ENCODE results near the gene FBXL7. TPM values are rescaled to one million over a fixed set of nuclear protein-coding genes. Genes with fewer than 3 reads are reported as not detected.

Gene FBXL7
- total RNA-seq, 1 experiment from 2014 or later: 3.1 TPM

GRCh38 chr5:15752663-15753285, 252.8 kb downstream of the FBXL7 start:
- in situ Hi-C loops (cut with HindIII; ENCODE audit: low pct_unique_long_range_greater_than_20kb, low sequenced_read_pairs): no loop called here
- DNase-seq (ENCODE audit: low read depth): no peak

- in situ Hi-C loops (cut with HindIII; ENCODE audit: low pct_unique_long_range_greater_than_20kb, low sequenced_read_pairs): no loop called here
- no peak for DNase-seq (ENCODE audit: low read depth)
Observed at GRCh38 chr5:15753752-15754151, 253.8 kb downstream of the FBXL7 start.

- DNase-seq (ENCODE audit: low read depth): no peak
- in situ Hi-C loops (cut with HindIII; ENCODE audit: low pct_unique_long_range_greater_than_20kb, low sequenced_read_pairs): no loop called here
Observed at GRCh38 chr5:15757103-15757502, 257.1 kb downstream of the FBXL7 start.

- no peak for DNase-seq (ENCODE audit: low read depth)
- in situ Hi-C loops (cut with HindIII; ENCODE audit: low pct_unique_long_range_greater_than_20kb, low sequenced_read_pairs): no loop called here
Observed at GRCh38 chr5:15757619-15758018, 257.6 kb downstream of the FBXL7 start.

GRCh38 chr5:15762668-15763067, 262.7 kb downstream of the FBXL7 start:
- no peak for DNase-seq (ENCODE audit: low read depth)
- in situ Hi-C loops (cut with HindIII; ENCODE audit: low pct_unique_long_range_greater_than_20kb, low sequenced_read_pairs): no loop called here

- no peak for DNase-seq (ENCODE audit: low read depth)
- in situ Hi-C loops (cut with HindIII; ENCODE audit: low pct_unique_long_range_greater_than_20kb, low sequenced_read_pairs): no loop called here
Observed at GRCh38 chr5:15763754-15764153, 263.8 kb downstream of the FBXL7 start.

- in situ Hi-C loops (cut with HindIII; ENCODE audit: low pct_unique_long_range_greater_than_20kb, low sequenced_read_pairs): no loop called here
Observed at GRCh38 chr5:15768936-15769335, 269.0 kb downstream of the FBXL7 start.

GRCh38 chr5:15772131-15772530, 272.2 kb downstream of the FBXL7 start:
- in situ Hi-C loops (cut with HindIII; ENCODE audit: low pct_unique_long_range_greater_than_20kb, low sequenced_read_pairs): no loop called here
- DNase-seq (ENCODE audit: low read depth): no peak

More at GRCh38 chr5:15768936-15769335, 269.0 kb downstream of the FBXL7 start:
- DNase-seq (ENCODE audit: low read depth): no peak

- in situ Hi-C loops (cut with HindIII; ENCODE audit: low pct_unique_long_range_greater_than_20kb, low sequenced_read_pairs): no loop called here
- no peak for DNase-seq (ENCODE audit: low read depth)
Observed at GRCh38 chr5:15774632-15775031, 274.7 kb downstream of the FBXL7 start.

- in situ Hi-C loops (cut with HindIII; ENCODE audit: low pct_unique_long_range_greater_than_20kb, low sequenced_read_pairs): no loop called here
- no peak for DNase-seq (ENCODE audit: low read depth)
Observed at GRCh38 chr5:15776346-15776745, 276.4 kb downstream of the FBXL7 start.

- in situ Hi-C loops (cut with HindIII; ENCODE audit: low pct_unique_long_range_greater_than_20kb, low sequenced_read_pairs): no loop called here
- no peak for DNase-seq (ENCODE audit: low read depth)
Observed at GRCh38 chr5:15783734-15784133, 283.8 kb downstream of the FBXL7 start.

GRCh38 chr5:15785531-15785981, 285.6 kb downstream of the FBXL7 start:
- DNase-seq (ENCODE audit: low read depth): no peak
- in situ Hi-C loops (cut with HindIII; ENCODE audit: low pct_unique_long_range_greater_than_20kb, low sequenced_read_pairs): no loop called here

- no peak for DNase-seq (ENCODE audit: low read depth)
- in situ Hi-C loops (cut with HindIII; ENCODE audit: low pct_unique_long_range_greater_than_20kb, low sequenced_read_pairs): no loop called here
Observed at GRCh38 chr5:15786326-15786725, 286.3 kb downstream of the FBXL7 start.

- no peak for DNase-seq (ENCODE audit: low read depth)
- in situ Hi-C loops (cut with HindIII; ENCODE audit: low pct_unique_long_range_greater_than_20kb, low sequenced_read_pairs): no loop called here
Observed at GRCh38 chr5:15786884-15787283, 286.9 kb downstream of the FBXL7 start.

GRCh38 chr5:15787681-15788080, 287.7 kb downstream of the FBXL7 start:
- in situ Hi-C loops (cut with HindIII; ENCODE audit: low pct_unique_long_range_greater_than_20kb, low sequenced_read_pairs): no loop called here
- no peak for DNase-seq (ENCODE audit: low read depth)

- in situ Hi-C loops (cut with HindIII; ENCODE audit: low pct_unique_long_range_greater_than_20kb, low sequenced_read_pairs): no loop called here
- DNase-seq (ENCODE audit: low read depth): no peak
Observed at GRCh38 chr5:15789642-15790041, 289.7 kb downstream of the FBXL7 start.

GRCh38 chr5:15790446-15791018, 290.6 kb downstream of the FBXL7 start:
- DNase-seq (ENCODE audit: low read depth): no peak
- in situ Hi-C loops (cut with HindIII; ENCODE audit: low pct_unique_long_range_greater_than_20kb, low sequenced_read_pairs): no loop called here

GRCh38 chr5:15791274-15791673, 291.3 kb downstream of the FBXL7 start:
- DNase-seq (ENCODE audit: low read depth): no peak
- in situ Hi-C loops (cut with HindIII; ENCODE audit: low pct_unique_long_range_greater_than_20kb, low sequenced_read_pairs): no loop called here

- in situ Hi-C loops (cut with HindIII; ENCODE audit: low pct_unique_long_range_greater_than_20kb, low sequenced_read_pairs): no loop called here
- no peak for DNase-seq (ENCODE audit: low read depth)
Observed at GRCh38 chr5:15791859-15792258, 291.9 kb downstream of the FBXL7 start.

Data from Caki2 (cell line).